ENCODE measurements around the gene NUDT21.

GRCh38 chr16:56482683-56483236, 31.6 kb upstream of the NUDT21 start:
- TF ChIP-seq CTCF (IDR thresholded peaks at IDR 0.05) (no peak), REST (IDR thresholded peaks at IDR 0.05; ENCODE audit: low read depth, low read length) (no peak), ELF1 (IDR thresholded peaks at IDR 0.05) (no peak)
